HG02798 (cell line): ENCODE data around the gene SOAT2.

Source experiments
- ATAC-seq: cut with Tn5 transposase; IDR thresholded peaks from one replicate; pipeline ENCODE4 v1.9.1; 2021; ENCODE audit warnings: mild to moderate bottlenecking; ENCODE audit not compliant: unreplicated experiment, poor library complexity

Gene SOAT2

DNA sequence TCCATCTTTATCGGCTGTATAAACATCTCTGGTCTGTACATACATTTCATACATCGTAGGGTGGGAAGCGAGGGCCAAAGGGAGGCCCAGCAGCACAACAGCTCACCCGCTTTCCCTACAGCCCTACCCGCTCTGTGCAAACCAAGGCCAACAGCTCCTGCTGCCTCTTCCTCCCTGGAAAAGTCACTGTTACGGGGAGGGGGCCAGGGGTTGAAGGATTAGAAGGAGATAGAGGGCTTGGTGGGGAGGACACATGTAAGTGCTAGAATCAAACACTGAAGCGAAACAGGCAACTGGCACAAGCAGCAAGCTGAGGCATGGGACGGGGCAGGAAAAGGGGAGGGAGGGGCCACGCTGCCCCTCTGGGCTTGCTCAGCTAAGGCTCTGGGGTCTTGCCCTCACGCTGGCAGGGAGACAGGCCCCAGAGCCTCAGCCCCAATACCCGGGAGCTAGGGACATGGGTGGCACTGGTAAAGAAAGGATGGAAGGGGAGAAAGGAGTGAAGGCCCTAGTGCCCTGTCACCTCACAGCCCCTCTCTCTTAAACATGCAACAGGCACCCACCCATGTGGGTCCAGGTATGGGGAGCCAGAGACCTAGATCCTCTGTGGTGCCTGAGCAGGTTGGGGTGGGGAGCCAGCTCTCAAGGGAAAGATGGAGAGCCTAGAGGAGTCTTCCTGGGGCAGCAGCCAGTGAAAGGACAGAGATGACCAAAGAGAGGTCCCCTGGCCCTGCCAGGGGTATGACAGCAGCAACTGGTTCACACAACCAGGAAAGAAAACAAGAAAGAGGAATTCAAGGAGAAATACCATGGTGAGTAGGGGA lies 38.5 kb upstream of the SOAT2 start:
- ATAC-seq: no peak

DNA sequence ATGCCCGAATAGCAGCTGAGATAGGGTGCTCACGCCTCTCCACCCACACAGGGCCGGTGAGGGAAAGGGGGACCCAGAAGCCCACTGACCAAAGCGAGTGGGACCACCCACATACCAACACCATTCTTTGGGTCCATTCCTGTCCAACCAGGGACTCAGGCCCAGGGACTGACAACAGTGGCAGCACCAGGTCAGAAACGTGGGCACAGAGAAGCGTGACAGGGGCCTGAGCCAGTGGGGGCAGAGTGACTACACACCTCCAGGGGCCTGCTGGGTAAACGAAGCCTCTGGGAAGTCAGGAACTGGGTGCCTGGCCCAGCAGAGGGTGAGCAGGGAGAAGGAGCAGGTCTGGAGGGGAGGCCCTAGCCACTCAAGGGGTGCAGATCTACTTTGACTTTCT lies 37.8 kb upstream of the SOAT2 start:
- no peak for ATAC-seq

DNA sequence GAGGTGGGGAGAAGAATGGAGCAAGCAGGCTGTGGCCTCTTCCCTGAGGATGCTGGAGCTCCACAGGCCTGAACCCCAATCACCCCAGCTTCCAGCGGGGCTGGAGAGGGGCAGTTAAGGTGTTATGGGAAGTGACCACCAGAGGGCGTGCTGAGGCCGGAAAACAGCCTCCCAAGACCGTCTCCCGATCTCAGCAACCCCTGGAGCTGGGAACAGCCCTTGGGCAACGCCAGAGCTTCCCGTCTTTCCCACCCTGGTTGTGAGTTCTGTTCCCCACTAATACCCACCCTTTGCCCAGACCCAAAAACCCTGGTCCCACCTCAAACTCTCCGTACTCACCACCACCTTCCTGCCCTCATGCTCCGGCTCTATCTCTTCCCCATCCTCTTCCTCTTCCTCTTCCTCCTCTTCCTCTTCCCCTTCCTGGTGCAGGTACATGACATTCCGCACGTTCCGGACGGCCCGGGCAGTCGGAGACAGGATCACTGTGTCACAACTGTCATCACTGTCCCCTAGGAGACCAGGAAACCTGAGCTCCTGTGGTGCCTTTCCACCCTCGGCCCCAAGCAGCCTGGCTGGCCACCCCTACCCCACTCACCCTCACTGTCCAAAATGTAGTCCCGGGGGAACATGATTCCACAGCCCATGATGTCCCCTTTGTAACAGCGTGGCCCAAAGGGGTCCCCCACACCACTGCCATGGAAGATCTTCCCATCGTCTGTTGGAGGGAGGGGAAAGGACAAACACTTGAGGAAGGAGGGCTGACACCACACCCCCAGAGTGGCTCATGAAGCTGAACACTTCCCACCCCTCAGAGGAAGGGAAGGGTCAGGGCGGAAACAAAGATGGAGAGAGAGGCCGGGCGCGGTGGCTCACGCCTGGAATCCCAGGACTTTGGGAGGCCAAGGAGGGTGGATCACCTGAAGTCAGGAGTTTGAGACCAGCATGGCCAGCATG lies 37.0 kb upstream of the SOAT2 start:
- no peak for ATAC-seq

DNA sequence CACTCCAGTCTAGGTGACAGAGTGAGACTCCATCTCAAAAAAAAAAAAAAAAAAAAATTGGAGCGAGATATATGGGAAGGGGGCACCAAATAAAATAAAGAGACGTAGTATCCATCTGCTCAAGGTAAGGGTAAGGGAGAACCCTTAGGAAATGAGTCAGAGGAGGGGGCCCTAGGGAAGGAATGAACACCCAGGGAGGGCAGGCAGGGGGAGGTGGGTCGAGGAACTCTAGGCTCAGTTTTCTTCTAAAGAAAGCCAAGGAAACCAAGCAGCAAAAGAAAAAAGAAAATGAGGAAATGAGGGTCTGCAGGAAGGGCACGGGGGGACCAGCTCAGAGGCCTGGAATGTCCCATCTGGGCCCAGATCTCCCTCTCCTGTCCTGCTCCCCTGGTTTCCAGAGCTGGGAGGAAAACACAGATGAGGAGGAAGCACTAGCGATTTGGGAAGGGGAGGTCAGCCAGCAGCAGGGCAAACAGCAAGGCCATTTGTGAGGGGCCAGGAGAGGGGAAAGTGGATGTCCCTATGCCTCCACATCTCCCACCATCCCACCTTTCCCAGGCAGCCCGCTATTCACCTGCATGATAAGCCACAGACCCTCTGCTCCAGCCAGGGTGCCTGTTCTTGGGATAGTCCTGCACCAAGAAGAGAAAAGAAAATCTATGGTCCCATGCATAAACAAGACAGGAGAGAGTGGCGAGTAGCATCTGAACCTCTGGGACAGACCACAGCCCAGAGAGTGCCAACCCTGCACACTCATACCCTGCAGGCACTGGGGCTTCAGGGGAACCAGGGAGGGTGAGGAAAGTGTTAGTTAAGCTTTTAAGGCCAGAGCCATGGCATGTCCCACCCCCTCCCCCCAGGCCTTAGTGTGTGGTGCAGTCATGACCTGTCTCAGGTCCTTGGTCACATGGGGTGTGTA lies 36.0 kb upstream of the SOAT2 start:
- no peak for ATAC-seq

DNA sequence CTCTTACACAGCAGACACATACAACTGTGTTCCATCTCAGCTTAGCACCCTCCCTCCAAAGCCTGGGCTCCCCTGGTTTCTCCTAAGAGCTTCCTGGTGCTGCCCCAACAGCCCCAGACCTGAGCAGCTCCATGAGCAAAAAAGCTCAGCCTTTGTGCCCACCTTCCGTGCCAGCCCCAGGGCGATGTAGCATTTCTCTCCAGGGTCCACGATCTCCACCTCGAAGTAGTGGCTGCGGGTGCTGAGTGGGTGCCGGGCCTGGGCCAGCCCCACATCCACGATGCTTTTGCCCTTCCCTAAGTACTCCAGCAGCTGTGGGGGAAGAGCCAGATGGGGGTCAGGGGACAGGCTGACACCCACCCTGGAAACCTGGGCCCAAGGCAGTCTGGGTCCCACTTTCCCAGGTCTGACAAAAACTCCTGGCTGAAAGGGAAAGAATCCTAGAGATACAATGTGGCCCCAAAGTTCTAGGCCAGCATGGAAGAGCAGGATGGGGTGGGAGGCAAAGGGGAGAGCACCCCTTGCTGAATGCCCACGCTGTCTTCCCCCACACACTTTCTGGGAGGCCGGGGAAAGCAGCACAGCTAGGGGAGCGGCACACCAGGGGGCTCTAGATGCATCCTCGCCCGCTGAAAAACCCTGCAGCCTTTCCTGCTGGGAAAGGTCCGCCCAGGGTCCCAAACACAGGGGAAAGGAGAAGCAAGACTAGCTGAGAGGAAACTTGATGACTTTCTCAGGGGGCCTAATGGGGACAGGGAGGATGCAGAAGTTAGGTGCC lies 35.1 kb upstream of the SOAT2 start:
- ATAC-seq: no peak

DNA sequence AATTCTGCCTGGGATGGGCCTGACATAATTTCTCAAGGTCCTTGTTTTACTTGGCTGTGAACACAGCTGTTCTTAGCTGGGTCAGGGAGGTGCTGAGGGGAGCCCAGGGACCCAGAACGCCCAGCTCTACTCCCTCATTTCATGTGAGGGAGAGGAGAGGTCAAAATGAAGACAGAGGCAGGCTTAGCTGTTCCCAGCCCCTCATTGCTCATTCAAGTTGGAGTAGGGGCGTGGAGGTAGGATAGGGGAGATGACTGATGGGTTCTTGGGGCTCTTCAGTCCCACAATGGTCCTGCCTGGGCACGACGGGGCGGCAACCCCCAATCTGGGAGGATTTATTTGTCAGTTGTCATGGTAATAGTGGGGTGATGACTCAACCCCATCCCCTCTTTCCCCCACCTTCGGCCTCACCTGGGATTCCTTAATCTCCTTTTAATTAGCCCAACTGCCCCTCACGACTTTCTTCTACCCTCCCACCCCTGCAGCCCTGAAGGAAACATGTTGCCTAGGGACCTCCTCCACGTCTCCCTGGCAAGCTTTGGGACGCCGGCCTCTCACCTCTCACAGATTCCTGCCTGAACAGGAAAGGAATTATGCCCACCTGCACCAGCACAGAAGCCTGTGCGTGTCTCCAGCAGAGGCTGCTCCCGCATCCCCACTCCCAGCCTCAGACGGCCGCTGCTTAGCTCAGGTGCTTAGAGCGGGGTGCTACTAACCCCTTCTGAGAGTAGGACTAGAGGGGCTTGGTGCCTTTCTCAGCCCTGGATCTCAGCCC lies 34.3 kb upstream of the SOAT2 start:
- ATAC-seq: no peak

DNA sequence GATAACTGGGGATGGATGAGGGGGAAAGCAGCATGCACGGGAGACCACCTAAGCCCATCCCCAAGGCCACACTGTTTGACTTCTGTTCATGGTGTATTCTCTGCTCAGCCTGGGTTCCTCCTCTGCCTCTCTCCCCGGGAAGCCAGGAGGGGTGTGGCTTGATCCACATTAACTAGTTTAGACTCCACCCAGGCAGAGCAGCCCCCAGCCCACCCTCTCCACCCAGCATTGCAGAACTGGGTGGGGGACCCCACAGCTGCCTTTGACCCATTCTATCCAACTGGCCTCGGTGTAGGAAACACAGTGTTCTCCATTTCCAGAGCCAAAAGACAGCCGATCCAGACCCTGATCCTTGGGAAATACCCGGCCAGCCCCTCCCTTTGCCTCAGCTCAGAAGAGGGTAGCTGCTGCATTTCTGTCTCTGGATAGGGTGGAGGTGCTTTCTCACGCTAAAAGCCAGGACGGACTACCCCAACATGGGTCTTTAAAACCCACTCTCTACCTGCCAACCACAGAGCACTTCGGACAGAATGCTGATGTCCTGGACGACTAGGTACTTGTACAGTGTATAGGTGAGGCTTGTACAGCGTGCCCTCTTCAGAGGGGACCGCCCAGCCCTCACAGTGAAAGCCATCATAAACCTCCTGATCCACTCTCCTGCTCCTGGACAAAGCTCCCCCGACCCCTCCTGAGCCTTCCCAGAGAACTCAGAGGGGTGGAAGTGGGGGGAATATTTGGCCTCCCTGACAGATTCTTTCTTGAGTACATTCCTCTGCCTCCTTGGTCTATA lies 33.5 kb upstream of the SOAT2 start:
- ATAC-seq: no peak

DNA sequence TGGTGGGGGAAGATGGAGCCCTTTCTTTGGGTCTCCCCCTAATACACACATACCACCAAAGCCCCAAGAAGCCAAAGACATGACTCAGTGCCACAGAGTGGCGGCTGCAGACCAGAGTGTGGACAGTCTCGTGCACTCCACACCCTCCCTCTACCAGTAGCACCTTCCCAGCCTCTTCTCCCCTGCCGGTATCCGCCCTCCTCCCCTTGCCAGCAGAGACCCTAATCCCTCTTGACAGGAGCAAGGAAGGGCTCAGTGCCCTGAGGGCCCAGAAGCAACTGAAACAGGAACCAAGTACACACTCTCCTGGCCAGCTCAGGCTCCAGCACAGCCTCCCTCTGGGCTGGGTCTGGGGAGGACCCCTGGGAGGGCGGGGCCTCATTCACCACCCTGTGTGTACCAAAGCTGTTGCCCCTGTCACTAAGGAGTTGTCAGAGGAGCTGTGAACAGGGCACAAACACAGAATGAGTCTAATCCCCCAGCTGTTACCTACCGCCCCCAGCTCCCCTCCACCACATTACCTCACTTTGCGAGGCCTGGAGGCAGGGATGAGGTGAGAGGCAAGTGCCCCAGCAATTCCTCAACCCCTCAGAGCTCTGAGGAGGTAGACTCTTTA lies 32.3 kb upstream of the SOAT2 start:
- no peak for ATAC-seq

DNA sequence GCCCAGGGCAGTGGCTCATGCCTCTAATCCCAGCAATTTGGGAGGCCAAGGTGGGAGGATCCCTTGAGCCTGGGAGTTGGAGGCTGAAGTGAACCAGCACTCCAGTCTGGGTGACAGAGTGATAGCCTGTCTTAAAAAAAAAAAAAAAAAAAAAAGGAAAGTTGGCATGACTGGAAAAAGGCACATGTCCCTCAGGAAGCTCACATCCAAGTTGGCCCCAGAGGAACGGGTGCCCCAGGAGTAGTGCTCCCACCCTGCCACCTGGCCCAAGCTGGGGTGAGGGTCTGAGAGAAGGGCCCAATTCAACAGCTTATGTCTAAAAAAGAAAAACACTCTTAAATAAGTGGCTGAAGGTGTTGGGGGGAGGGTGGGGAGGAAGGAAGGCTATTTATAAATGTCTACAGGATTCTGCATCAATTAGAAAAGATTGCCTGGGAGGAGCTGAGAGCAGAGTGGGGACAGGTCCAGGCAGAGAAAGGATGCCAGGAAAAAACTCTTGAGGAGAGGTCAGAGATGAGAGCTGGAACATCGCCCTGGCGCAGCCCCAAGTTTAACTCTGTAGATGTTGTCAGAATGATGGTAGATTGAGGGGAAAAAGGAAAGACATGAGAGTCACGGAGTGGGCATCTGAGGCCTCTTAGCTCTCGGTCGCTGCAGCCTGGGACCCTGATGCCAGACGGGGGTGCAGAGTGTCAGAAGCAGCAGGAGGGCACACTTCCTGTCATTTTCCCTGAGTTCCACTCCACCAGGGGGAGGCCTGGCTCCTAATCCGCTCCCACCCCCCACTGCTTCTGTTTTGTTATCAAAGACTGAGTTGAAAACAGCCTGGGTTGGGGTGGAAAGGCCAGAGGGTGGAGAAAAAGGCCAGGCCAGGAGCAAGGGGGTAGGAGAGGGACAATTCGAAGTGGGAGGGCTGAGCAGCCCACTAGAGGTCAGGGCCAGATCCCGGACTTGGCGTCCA lies 31.4 kb upstream of the SOAT2 start:
- no peak for ATAC-seq

DNA sequence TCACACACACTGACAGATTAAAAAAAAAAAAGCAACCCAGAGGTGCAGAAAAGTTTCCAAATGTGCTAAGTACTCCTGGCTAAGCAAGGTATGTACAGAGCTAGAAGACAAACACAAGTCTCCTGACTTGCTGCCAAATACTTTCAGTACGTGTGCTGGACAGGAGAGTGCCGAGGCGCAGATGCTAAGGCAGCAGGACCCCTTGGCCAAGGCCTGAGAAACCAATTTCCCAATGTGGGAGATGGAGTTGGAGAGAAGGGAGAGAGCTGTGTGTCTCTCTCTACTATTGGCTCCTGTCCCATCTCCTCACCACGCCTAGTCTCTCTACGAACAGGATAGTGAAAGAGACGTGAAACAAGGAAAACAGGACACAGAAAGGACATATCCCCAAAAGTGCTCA lies 29.4 kb upstream of the SOAT2 start:
- no peak for ATAC-seq

DNA sequence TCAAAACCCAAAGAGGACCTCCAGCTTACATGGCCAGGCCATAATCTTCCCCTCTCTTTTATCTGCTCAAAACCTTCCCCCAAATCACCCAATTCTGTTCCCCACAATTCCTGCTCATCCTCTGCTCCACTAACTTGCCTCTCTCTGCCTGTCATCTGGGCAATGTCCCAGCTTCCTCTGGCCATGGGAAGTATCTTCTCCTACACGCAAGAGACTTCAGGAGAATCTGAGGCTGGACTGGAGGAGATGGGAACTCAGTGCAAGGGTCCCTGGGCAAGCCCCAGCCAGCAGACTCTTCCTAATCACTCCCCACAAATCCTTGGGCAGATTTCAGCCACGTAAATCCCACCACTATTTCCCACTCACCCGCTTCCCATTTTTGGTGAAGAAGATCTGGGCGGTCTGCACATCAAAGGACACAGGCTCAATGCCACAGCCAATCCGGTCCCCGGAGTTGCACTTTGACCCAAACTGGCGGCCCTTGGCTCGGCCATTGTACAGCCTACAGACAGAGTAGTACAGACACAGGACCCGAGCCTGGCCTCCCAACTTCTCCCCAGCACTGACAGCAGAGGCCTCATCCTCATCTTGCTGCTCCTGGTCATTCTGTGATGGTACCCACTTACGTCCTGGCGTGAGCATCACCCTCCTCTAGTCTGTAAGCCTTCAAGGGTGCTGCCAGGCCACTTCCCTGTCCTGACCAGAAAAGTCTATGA lies 28.8 kb upstream of the SOAT2 start:
- ATAC-seq: no peak

DNA sequence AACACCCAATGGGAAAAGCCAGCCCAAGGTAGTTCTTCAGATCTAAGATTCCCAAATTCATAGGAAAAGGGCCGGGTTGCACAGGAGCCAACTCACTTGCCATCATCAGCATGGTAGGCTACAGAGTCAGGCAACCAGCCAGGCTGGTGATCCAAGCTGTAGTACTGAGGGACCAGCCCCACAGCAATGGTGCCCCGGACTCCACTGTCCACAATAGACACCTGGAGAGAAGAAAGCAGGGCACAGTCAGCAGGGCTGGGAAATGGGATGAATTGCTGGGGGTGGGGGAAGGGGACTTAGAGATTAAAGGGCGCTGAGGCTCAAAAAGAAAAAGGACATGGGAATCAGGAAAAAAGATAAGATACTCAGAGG lies 28.3 kb upstream of the SOAT2 start:
- no peak for ATAC-seq

DNA sequence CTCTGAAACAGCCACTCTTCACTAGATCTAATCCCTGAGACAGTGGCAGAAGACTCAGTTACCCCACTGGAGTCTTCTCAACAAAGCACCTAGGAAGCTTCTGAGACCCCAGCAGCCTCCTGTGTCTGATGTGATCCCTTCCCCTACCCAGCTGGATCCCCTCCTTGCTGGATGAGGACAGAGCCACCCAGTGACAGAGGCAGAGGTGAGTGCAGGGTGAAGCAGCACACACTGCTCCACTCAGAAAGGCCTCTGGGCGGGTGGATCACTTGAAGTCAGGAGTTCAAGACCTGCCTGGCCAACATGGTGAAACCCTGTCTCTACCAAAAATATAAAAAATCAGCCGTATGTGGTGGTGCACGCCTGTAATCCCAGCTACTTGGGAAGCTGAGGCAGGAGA lies 26.8 kb upstream of the SOAT2 start:
- no peak for ATAC-seq

DNA sequence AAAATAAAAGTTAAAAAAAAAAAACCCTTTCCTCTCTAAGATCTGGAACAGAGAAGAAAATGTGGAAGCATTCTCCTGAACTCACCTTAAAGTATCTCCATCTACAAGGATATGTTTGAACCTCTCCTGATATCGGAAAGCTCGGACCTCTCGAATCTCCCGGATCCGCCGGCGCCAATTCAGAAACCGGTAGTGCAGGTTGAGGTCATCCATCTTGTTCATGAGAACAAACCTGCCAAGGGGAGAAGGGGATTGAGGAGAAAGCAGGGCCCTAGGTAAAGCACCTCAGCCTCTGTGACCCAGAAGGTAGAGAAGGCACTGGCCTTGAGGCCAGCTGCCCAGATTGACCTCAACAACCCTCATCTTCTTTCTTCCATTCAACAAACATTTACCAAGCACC lies 26.3 kb upstream of the SOAT2 start:
- no peak for ATAC-seq

DNA sequence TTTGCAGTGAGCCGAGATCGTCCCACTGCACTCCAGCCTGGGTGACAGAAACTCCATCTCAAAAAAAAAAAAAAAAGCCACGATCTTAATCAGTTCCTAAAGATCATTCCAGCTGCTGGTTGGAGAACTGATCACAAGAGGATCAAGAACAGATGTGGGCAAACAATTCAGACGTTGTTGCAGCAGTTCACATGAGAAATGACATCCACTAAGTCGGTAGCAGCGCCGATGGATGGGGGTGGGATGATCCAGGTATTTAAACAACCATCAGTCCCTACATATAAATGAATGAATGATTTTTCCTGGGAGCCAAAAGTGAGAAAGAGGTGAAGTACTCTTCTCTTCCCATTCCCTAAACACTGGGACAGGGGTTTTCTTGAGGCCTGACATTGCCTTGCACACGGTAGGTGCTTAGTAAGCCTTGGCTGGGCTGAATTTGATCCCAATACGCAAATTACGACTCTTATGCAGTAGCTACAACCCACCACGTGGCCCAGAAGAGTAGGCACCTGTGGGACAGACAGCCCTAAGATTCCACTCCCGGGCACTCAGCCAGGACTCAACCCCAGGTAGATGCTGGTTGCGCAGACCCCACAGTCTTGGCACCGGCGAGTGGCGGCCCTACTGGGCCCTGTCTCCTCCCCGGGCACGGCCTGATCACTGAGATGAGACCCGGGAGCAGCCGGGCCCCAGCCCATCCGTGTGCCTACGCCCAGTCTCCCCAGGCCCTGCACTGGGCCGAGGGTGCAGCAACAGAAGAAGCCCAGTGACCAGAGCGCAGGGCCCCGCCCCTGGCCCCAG lies 24.7 kb upstream of the SOAT2 start:
- ATAC-seq: no peak
